Inferior parietal cortex (tissue), 1 donor: Measurements from ENCODE around the gene TSPO.
"Not testable (repeated sequence)": the region's sequence is repeated elsewhere in the genome, so short reads cannot be mapped to it uniquely, and the experiment has no call there.

Experiments used
- DNase-seq: peaks from one replicate; pipeline ENCODE4 v3.0.0-alpha.2; 2016; ENCODE audit errors: extremely low spot score

The TSPO gene

DNA sequence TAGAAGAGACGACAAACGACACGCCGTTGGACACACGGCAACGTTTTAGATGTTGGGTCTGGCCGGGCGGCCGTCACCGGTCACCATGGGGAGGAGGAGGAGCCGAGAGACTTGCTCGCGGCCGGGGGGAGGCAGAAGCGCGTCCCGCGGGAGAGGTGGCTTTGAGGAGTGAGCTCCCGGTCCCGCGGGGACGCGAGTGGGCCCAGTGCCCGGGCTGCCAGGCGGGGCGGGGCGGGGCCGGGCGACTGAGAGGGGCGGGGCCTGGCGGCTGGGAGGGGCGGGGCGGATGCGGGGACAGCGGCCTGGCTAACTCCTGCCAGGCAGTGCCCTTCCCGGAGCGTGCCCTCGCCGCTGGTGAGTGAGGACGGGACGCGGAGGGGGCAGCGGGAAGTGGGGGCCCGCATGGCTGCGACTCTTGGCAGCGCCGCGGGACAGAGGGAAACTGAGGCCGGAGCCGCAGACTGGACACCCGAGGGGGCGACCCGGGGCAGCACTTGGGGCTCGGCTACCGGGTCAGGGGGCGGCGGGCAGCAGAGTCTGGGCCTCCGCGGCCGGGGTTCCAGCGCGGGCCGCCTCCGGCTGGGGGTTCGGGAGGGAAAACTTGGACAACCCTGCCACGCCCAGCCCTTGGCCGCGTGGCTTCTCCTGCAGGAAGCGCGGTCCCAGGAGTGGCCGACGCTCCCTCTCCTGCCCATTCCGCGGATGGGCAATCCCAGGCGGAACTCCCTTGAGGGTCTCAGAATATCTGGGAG lies at the start of gene TSPO:
TSPO (plus strand) TSS at position 309 of the 752 bp plus-strand sequence. CDS start 7,680 bp downstream, outside the sequence.
- peak; percentile 38 for DNase-seq

DNA sequence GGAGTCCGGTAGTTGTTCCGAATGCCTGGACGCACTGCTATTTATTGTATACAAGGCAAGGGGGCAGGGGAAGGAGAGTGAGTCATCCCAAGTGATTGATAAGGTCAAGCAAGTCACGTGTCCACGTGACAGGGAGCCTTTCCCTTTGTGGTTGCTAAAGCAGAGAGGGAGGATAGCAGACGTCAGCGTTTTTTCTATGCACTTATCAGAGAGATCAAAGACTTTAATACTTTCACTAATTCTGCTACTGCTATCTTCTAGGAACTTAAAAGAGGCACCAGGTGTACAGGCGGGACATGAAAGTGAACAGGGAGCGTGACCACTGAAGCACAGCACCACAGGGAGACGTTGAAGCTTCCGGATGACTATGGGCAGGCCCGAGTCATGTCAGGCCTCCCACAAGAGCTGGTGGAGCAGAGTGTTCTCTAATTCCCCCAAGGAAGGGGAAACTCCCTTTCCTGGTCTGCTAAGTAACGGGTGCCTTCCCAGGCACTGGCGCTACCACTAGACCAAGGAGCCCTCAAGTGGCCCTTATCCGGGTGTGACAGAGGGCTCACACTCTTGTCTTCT lies 47.2 kb upstream of the TSPO start:
- DNase-seq, result peak; percentile 4

DNA sequence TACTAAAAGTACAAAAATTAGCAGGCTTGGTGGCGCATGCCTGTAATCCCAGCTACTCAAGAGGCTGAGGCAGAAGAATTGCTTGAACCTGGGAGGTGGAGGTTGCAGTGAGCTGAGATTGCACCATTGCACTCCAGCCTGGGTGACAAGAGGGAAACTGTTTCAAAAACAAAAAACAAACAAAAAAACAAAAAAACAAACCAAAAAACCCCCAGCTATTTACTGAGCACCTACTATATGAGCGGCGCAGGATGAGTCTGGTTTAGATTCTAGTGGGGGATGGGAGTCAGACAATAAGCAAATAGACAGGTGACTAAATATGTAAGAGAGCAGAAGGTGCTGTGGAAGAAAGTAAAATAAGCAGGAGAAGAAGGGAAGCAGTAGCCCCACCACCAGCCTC lies 46.4 kb upstream of the TSPO start:
- not testable (repeated sequence) for DNase-seq

DNA sequence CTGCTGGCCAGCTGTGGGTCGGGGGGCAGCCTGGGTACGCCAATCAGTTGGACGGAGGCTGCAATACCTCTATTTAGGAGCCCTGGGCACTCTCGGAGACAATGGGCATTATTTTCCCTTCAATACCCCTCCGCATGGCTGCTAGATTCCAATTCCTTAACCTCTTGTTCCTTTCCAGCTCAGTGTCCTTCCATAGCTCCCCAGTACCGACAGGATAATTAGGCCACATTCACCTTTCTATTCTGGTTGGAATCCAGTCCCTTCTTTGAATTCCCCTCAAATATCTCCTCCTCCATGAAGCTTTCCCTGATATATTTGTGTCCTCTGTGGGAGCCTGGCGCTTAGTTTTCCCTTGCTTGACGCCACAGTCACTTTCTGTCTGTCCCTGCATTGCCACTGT lies 45.1 kb upstream of the TSPO start:
- no peak for DNase-seq

DNA sequence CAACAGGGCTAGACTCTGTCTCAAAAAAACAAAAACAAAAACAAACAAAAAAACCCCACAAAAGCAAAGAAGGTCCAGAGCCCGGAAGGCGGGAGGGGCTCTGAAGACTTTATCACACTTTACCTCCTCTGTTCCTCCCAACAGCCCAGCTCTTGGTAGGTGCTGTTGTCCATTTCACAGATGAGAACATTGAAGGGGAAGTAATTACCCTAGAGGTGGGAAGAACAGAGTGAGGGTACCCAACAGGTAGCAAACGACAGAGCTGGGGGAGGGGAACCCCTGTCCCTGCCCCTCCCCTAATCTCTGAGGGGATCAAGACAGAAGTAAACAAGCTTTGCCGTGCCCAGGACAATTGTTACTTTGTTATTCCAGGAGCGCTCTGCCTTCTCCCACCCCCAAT lies 41.8 kb upstream of the TSPO start:
- DNase-seq, result no peak

DNA sequence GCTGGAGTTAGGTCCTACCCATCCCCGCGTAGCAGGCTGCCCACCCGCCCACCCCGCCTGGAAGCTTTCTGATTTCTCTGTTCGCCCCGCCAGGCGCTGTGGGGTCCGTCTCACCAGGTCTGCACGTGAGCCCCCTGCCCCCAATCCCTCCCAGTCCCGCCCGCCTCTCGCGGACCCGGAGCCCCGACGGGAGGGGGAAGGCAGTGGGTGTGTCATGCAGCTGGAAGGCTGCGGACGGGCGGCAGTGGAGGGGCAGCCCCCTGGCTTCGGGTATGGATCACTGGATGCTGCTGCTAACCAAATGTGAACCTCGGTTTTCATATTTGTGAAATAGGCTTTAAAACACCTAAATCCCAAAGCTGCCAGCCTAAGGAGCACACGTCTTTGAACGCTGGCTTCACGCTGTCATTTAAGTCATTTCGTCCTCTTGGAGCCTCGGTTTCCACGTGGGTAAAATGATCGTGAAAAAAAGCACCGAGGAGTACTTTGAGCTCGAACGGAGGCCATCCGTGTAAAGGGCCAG lies 41.4 kb upstream of the TSPO start:
- DNase-seq, result no peak

DNA sequence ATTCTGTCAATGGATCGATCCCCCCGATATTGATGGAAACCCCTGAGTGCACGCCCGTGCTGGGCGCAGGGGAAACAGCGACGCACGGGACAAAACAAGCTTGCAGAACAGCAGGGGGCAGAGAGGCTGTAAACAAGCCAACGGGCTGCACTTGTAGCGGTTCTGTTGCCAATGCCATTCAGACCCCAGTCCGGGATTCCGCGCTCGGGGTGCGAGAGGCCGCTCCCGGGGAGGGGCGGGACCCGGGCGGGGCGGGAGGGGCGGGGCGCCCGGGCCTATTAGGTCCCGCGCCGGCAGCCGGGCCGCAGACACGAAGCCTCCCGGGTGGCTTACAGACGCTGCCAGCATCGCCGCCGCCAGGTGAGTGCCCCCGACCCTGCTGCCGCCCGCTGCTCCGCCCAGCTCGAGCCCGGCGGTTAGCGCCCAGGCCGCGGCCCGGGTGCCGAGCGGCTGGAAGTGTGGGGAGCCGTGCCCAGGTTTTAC lies 40.9 kb upstream of the TSPO start, which contains the start of gene BIK:
BIK (plus strand) TSS at position 307 of the 483 bp plus-strand sequence. CDS start 13,273 bp downstream, outside the sequence.
- no peak for DNase-seq

DNA sequence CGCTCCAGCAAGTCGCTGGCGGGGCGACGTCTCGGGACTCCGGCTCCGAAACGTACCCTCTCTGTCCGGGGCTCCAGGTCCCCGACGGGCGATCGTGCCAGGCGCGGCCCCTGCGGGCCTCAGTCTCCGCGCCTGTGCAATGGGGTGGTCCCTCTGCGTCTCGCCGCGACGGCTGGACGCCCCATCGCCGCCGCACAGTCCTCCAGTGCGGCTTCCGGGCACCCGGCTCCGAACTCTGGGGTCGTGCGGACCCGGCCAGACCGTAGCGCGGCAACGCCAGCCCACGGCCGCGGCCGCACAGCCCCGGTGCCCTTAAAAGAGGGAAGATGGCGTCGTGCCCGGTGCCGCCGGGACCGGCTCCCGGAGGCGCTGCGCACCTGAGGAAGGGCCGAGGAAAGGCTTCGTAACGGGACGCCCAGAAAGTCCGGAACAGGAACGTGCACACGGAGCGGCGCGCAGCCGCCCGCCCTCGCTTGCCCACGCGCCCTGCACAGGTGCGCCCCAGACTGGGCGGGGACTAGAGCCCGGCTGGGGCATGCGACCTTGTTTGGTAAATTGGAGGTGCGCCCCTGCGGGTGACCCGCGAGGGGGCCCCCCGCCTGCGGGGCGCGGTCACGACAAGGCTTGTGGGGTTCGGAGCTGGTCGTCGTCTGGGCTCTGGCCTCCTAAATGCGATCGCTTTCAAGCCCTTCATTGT lies 40.3 kb upstream of the TSPO start:
- no peak for DNase-seq

DNA sequence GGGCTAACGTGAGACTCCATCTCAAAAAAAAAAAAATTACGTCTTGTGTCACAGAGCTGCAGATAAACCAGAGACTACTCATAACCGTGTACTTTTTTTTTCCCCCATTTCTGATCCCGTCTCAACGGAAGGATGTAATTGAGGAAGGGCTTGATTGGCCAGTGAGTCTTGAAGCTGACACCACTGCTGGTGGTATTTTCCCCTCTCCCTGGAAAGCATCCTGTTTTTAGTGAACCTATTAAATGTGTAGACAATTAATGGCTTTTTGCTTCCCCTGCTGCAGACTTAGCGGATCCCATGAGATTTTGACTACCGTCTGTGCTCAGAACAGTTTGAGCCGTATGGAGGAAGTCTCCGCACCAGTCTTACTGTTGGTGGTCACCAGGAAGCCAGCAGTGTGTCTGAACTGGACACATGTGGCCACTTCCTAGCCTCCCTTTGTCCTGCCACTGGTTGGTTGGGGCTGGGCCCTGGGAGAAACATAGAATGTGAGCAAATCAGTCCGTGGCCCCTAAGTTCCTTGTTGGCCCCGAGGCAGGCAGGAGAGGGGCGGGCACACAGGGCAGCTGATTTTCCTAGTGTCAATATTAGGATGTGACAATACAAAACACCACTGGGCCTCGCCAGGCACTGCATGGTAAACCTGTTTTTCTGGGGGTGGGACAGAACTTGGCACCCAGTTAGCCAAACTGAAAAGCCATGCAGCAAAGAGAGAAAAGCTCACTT lies 37.7 kb upstream of the TSPO start:
- DNase-seq, result no peak

DNA sequence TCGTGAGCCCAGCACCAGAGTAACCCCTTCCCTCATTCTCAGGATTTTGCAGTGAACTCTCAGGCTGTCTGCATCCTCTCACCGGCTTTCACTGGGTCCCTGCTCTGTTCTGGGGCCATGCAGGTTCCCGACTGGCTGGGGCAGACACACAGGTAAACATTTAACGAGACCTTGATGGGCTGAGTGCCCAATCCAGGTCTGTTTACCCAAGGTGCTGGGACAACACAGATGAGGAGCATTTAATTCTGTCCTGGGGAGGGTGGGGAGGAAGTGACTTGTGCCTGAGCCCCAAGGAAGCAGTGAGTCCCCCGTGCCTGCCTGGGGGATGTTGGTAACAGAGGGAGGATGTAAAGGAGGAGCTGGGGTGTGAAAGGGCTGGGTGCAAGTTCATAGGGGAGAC lies 36.4 kb upstream of the TSPO start:
- no peak for DNase-seq

DNA sequence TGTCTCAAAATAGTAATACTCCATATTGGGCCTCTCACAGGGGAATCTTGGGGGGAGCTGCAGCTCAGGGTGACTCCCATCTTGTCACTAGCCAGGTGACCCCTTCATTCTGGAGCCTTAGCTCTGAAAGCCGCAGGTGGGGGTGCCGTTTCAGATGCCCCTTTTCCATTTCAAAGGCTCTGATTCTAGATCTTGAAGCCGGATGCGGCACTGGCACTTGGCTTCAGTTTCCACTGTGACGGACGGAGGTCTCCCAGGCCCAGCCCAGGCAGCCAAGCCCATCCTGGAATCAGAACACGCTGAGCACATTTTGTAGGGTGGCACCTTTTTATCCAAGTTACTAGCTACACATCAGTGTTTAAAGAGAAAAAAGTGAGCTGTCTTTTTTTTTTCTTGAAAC lies 34.4 kb upstream of the TSPO start:
- DNase-seq, result no peak

DNA sequence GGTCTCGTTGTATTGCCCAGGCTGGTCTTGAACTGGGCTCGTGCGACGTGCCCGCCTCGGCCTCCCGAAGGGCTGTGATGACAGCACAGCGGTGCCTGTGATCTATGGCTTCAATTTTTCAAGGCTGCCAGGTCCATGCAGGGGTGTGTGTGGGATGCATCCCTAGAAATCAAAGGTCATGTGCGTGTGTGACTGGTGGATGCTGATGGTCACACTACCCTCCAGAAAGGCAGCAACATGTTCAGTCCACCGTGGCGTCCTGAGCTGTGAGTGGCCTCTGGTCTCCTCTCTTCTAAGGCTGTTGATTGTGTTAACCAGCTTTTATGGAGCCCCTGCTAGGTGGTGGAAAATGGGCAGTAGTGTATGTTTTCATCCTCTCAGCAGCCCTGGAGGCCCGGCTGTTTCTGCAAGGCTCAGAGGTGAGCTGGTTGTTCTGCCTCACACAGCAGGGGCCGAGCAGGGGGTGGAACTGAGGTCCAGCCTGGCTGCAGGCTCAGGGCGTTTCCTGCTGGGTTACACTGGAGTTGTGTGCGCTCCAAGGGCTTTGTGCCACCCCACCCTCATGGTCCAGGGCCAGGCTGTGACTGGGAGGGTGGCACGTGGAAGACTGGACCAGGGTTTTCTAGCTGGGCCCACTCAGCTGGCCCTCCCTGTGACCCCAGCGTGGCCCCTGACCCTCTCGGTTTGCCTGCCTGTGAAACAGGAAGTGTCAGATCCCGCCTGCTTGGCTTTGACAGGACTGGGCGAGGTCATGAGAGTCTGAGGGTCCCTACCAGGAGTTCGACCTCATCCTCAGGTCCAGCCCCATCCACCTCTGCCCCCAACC lies 33.1 kb upstream of the TSPO start:
- DNase-seq, result no peak

DNA sequence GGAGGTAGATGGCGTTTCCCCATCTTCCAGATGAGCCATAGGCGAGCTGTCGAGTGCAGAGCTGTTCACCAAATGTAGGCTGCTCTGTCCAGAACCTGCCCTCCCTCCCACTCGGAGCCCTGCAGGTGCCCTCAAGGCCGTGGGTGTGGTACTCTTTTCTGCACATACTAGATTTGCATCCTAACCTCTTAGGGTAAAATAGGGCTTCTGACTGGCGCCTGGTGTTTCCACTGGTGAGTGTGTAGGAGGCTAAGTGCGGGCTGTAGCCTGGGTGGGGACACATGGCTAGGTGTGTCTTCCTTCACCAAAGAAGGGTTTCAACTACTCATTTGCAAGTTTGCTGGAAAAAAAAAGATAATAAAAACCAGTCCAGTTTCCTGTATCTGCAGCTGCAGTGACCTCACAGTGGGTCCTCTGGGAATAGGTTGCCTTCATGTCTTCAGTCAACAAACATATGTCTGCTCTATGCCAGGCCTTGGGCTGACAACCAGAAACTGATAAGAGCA lies 32.4 kb upstream of the TSPO start:
- no peak for DNase-seq

DNA sequence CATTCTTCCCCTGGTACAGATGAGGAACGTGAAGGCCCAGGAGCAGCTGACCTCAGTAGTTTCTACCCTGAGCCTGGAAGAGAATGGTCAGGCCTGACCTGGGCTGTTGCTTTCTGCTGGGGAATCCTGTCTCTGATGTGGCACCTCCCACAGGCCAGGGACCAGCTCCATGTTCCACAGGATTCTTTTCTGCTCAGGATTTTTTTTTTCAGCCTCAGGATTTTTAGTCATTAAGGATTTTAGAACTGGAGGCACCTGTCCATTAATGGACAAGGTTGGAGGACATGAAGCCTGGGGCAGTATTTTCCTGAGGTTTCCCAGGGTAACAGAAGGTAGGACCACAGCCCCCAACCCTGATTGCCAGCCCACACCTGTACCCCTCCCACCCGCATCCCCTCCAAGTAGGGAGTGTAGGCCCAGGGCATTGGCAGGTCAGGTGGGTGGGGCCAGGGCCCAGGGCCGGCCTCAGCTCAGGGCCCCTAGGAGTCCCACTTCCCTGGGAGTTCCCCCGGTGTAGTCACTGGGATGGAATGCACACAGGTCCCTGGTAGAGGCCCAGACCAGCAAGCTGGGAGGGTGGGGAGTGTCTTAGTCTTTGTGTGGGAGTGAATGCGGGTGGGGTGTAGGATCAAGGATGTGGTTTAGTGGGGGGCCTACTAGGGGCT lies 24.7 kb upstream of the TSPO start:
- no peak for DNase-seq

DNA sequence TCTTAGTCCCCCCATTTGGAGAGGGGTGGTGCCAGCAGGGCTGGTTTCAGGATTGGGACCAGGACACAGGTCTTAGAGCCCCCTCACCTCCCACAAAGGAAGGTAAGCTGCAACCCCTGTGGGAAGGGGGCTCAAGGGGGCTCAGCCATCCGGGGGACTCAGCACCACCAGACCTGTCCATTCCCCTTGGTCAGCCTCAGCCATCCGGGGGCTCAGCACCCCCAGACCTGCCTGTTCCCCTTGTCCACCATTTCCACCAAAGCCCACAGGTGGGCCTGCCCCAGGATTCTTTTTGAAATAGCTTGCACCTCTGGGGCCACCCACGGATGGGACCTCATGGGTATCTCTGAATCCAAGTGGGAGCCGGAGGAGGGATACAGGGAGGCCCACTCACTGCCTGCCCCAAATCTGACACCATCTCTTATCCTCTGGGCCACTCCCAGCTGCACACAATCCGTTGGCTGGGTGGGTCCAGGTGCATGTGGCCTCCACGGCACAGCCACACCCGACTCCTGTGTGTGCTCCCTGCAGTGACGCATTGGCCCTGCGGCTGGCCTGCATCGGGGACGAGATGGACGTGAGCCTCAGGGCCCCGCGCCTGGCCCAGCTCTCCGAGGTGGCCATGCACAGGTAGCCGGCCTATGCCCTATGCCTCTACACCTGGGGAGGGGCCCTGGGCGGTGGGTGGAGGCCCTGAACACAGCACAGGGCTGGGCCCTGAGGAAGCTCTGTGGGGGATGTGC lies 24.0 kb upstream of the TSPO start:
- DNase-seq, result no peak

DNA sequence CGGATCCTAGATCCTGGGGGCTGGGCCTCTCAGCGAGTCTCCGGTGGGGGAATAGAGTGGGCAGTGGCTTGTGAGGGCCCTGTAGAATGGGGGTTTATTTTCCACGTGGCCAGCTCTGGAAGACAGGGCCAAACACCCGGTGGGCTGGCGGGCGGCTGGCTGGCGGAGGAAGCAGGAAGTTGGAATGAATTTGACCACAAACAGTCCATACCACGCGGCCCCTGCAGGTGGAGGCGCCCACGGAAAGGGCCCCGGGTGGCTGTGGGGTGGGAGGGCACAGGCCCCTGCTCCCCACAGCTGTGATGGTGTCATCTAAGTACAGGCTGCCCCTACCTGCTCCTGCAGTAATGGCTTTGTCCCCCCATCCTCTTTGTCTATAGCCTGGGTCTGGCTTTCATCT lies 23.2 kb upstream of the TSPO start:
- DNase-seq, result no peak

DNA sequence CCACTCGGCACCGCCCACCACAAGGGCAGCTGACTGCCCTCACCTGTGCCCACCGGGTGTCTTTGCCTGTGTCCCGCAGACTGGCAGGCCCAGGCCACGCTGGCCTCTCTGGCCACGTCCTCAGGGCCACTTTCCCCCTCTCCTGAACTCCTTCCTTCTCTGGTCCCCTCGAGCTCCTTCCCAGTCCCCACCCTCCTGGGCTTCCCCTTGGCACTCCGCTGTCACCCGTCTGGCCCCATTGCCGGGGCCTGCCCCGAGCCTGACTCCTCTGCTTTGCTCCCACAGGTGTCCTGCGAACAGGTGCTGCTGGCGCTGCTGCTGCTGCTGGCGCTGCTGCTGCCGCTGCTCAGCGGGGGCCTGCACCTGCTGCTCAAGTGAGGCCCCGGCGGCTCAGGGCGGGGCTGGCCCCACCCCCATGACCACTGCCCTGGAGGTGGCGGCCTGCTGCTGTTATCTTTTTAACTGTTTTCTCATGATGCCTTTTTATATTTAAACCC lies 22.4 kb upstream of the TSPO start:
- DNase-seq, result no peak

DNA sequence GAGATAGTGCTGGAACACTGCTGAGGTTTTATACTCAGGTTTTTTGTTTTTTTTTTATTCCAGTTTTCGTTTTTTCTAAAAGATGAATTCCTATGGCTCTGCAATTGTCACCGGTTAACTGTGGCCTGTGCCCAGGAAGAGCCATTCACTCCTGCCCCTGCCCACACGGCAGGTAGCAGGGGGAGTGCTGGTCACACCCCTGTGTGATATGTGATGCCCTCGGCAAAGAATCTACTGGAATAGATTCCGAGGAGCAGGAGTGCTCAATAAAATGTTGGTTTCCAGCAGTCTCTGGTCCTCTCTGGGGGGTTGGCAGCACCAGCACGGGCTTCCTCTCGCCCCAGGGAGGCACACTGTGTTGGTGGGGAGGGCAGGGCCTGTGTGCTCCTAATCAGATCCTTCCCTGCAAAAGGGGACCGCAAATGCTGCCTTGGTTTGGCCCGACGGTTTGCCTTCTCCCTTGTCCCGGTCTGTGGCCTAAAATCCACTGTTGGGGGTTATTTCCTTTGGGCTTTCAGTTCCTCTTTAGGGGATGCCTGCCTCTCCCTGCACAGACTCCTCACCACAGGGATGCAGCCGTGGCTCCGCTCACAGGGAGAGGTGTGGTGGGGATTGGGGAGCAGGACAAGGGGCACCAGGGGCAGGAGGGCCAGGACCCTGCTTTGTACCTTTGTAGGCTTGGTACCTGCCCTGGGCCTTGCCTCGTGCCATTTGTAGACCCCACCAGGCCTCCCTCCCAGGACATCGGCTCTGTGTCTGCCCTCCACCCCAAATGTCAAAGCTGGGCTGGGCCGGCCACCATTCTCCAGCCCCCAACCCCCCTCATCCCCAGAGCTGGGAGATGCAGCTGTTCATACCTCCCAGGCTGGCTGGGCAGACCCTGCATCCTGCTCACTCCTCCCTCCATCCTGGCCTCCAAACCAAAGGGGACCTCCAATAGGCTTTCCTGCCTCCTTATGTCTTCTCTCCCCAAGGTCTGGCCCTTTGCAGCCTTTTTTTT lies 21.6 kb upstream of the TSPO start:
- no peak for DNase-seq
